GM19099 (cell line): ENCODE data around the gene PRMT3.

Source experiments
- POLR2A ChIP-seq: IDR thresholded peaks from 3 replicates; pipeline ENCODE4 v1.6.1; 2011; ENCODE audit warnings: low read depth; ENCODE audit not compliant: insufficient read length; ENCODE audit errors: extremely low read depth

PRMT3 gene

GRCh38 chr11:20421946-20422345 is 34.4 kb downstream of the PRMT3 start:
- no peak for TF ChIP-seq POLR2A

GRCh38 chr11:20429216-20429615 is 41.7 kb downstream of the PRMT3 start:
- TF ChIP-seq POLR2A: no peak

DNA sequence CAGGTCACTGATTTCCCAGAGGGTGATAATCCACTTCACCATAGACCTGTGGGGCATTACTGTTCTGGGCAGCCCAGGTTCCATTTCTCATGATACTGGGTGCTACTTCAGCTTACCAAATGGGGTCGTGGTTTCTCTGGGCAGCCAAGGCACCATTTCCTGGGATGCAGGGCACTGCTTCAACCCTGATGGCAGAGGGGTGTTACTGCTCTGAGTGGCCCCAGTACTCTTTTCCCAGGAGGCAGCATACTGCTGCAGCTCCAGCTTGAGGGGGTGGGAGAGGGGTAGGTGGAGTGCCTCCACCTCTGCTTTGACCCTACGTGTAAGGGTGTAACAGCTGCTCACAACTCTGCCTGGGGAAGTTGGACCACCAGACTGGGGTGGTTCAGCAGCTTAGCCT is 51.1 kb downstream of the PRMT3 start:
- TF ChIP-seq POLR2A: no peak

DNA sequence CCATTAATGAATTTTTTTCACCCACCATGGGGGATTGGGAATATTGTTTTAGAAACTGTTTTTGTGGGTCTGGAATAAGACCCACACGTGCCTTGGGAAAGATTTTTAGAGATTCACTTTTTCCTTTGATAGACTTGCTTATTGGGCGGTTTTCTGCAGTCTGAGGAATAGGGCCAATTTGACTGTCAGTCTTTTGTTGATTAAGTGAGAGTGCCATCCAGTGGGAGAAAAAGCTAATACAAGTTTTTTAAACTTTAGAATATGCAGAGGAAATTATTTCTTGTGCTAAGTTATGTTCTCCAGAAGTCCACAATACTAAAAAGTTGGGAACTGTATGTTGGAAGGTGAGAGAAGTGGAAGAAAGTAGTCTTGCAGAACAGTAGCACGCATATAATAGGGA is 56.1 kb downstream of the PRMT3 start:
- no peak for TF ChIP-seq POLR2A

GRCh38 chr11:20444535-20444934 is 57.0 kb downstream of the PRMT3 start:
- TF ChIP-seq POLR2A: no peak

DNA sequence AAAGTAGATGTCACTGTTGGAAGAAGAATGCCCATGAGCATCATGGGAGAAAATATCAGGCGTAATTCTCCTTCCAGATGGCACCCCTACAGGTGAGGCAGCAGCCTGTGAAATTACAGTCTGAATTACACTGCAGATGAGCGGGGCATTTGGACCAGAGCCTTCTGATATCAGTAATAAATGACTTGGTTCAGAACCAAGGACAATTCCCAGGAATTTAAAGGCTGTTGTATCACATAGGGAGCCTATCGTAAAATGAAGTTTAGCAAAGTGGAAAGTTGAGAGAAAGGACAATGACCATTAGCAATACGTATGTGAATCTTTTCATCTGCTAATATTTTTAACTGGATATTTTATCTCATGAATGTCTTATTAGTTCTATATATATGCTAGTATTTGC is 61.3 kb downstream of the PRMT3 start:
- TF ChIP-seq POLR2A: no peak

- TF ChIP-seq POLR2A: no peak
Measured at GRCh38 chr11:20450829-20451228, 63.3 kb downstream of the PRMT3 start.

DNA sequence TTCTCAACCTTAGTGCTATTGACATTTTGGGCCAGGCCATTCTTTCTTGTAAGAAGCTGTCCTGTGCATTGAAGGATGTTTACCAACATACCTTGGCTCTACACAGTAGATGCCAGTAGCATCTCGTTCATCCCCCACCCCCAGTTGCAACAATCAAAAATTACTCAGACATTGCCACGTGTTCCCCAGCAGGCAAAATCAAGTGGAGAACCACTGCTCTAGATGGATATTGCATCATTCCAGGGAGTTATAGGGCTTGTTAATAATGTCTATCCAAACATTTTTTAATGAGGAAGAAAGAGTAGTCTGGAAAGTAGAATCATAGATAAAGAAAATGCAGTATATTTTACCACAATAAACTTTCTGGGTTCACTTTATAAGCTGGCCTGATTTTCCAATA is 64.1 kb downstream of the PRMT3 start:
- TF ChIP-seq POLR2A: no peak

DNA sequence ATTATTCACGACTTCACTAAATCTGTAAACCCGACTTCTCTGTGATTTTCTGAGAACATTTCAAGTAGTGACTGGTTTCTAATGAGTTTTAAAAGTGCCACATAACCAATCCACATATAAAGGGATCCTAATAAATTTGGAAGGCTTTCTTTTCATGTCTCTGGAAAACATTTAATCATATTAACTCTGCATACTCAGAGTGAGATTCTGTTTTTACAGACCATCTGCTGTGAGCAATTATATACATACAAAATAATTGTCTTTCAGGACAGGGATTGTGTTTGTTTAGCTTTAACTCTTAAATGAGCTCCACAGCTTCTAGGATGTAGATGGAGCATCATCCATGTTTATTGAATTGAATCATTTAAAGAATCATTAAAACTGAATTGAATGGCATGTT is 65.1 kb downstream of the PRMT3 start:
- no peak for TF ChIP-seq POLR2A

DNA sequence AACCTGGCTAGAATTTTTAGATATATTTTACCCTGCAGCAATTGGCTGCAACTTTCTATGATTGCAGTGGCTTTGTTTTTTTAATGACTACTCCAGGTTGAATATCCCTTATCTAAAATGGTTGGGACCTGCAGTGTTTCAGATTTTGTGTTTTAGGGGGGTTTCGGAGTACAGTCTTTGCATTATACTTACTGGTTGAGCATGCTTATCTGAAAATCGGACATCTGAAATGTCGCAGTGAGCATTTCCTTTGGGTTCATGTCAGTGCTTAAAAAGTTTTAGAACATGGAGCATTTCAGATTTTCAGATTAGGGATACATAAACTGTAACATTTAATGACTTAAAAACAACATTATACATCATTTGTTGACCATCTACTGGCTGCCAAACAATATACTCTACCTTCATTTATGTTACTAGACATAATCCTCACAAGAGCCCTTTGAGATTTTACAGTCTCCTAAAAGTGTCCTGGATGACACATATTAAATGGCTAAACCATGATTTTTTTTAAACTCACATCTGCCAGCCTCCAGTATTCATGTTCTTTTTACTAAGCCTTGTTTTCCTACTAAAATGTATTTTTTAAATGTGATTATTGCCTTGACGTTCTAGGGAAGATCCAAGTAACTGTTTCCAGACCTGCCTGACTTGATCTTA is 66.3 kb downstream of the PRMT3 start:
- TF ChIP-seq POLR2A: no peak

DNA sequence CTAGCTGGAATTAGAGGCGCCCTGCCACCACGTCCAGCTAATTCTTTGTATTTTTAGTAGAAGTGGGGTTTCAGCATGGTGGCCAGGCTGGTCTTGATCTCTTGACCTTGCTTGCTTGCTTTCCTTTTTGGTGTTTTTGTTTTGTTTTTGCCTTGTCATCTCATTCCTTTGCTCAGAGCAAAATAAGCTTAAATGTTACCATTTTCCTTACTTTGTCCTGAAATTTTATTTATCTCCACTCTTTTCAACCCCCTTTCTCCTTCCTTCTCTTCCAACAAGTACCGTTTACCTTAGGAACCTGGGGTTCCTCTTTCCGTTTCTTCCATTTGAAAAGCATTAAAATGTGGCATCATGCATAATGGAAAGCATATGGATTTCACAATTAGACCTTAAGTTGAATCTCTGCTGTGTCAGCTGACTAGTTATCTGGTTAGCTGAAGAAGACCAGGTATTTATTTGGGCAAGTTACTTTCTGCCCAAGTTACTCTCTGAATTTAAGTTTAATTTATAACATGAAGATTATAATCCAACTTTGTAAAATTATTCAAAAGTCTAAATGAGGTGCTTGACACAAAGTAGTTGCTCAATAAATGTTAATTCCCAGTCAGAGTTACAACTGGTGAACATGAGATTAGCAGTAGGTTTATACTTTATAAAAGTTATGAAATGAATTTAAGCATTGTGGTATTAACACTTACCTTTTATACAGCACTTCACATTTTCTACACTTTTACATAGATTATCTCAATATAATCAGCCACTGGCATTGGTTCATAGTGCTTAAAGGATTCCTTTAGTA is 69.7 kb downstream of the PRMT3 start:
- no peak for TF ChIP-seq POLR2A

GRCh38 chr11:20457934-20458680 is 70.6 kb downstream of the PRMT3 start:
- no peak for TF ChIP-seq POLR2A

DNA sequence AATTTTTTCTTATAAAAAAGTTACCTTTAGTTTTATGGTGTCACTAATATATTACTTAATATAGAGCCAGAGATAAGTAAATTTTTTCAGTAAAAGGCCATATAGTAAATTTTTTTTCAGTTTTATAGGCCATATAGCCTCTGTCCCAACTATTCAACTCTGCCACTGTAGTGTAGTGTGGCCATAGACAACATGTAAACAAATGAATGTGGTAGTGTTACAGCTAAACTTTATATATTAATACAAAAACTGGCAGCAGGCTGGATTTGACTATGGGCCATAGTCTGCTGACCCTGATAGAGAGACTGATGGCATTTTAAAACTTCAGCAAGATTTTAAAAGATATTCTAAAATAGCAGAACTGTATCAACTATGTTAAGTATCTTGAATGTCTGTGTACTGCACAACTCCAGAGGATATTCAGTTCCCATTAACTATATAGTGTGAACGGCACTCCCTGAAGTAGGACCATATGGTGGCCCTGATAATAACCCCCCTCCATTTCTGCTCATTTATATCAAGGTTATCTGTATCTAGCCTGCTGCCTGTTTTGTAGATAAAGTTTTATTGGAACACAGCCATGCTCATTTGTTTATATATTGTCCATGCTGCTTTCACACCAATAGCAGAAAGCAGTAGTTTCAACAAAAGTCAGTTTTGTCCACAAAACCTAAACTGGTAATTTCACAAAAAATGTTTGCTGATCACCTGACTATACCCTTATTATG is 71.6 kb downstream of the PRMT3 start:
- no peak for TF ChIP-seq POLR2A

GRCh38 chr11:20459865-20460264 is 72.3 kb downstream of the PRMT3 start:
- no peak for TF ChIP-seq POLR2A

- TF ChIP-seq POLR2A: no peak
Measured at GRCh38 chr11:20464518-20464917, 77.0 kb downstream of the PRMT3 start.
